ENCODE results near the gene TOMM6. TPM values are rescaled to one million over a fixed set of nuclear protein-coding genes. Genes with fewer than 3 reads are reported as not detected.

The TOMM6 gene
- total and polyA plus RNA-seq, 4 donors: 43.5 to 313 (median 204) TPM

DNA sequence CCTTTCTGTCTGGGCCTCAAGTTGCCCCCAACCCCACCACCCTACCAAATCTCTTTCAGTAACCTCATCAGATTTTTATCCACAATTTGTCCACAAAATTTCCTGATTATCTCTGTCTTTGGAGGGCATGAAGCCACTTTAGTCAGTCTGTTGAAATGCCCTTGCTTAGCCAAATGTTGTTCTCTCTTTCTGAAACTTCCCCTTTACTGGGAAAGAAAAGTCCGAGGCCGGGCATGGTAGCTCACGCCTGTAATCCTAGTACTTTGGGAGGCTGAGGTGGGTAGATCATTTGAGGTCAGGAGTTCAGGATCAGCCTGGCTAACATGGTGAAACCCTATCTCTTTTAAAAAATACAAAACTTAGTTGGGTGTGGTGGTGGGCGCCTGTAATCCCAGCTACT, 33.8 kb downstream of the TOMM6 start:
- no peaks in the 10 kb centered on the region for H3K36me3 ChIP-seq (ENCODE audit: control insufficient read depth in 4 of 4, insufficient read depth in 4 of 4, low read length in 4 of 4)
- WGBS, 2 donors: 57 to 80% methylated on average over 4 of the region's 4 CpGs
- H3K27ac ChIP-seq (ENCODE audit: low read depth in 1 of 2, low read length in 1 of 2): no peak overlapping the region
- no peak overlapping the region for H3K9ac ChIP-seq (ENCODE audit: insufficient read depth in 1 of 2, low read length in 2 of 2)
- H3K4me3 ChIP-seq: no peak overlapping the region
- H3K4me1 ChIP-seq (ENCODE audit: control insufficient read depth in 5 of 5, insufficient read depth in 5 of 5, low read length in 5 of 5): no peaks in the 10 kb centered on the region
- ATAC-seq (ENCODE audit: insufficient read depth, low FRiP score): no peak
- no peak for DNase-seq
- TF ChIP-seq CTCF (IDR thresholded peaks at IDR 0.05; ENCODE audit: control extremely low read depth, extremely low read depth): no peak
- no peaks in the 10 kb centered on the region for H3K27me3 ChIP-seq (ENCODE audit: control insufficient read depth in 3 of 3, insufficient read depth in 3 of 3, low read length in 2 of 3)
- no peaks in the 10 kb centered on the region for H3K9me3 ChIP-seq (ENCODE audit: control insufficient read depth in 4 of 4, insufficient read depth in 3 of 4, low read length in 3 of 4)

DNA sequence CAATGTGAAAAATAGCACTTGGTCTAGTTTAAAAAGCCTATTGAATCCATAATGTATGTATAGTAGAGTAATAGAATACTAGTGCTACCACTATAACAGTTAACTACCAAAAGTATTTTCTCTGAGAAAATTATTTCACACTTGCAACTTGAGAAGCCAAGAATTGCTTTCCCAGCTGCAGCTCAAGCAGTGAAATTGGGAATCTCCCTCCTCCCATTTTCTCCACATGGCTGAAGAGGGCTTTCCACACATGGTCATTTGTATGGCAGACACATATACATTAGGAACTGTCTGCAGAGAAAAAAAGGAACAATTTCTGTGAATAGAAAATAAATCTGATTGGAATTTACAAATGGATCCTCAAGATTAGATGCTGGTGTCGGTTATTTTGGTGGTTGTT, 34.5 kb downstream of the TOMM6 start:
- no peak overlapping the region for H3K9ac ChIP-seq (ENCODE audit: insufficient read depth in 1 of 2, low read length in 2 of 2)
- no peaks in the 10 kb centered on the region for H3K36me3 ChIP-seq (ENCODE audit: control insufficient read depth in 4 of 4, insufficient read depth in 4 of 4, low read length in 4 of 4)
- H3K4me3 ChIP-seq: no peak overlapping the region
- no peak for DNase-seq
- no peaks in the 10 kb centered on the region for H3K27me3 ChIP-seq (ENCODE audit: control insufficient read depth in 3 of 3, insufficient read depth in 3 of 3, low read length in 2 of 3)
- no peak for TF ChIP-seq CTCF (IDR thresholded peaks at IDR 0.05; ENCODE audit: control extremely low read depth, extremely low read depth)
- no peak for ATAC-seq (ENCODE audit: insufficient read depth, low FRiP score)
- no peaks in the 10 kb centered on the region for H3K9me3 ChIP-seq (ENCODE audit: control insufficient read depth in 4 of 4, insufficient read depth in 3 of 4, low read length in 3 of 4)
- H3K4me1 ChIP-seq (ENCODE audit: control insufficient read depth in 5 of 5, insufficient read depth in 5 of 5, low read length in 5 of 5): no peaks in the 10 kb centered on the region
- 98 to 100% methylated on average over 1 of the region's 1 CpG for WGBS, 2 donors
- H3K27ac ChIP-seq (ENCODE audit: low read depth in 1 of 2, low read length in 1 of 2): no peak overlapping the region

GRCh38 chr6:41823178-41823577, 35.7 kb downstream of the TOMM6 start:
- no peak overlapping the region for H3K27ac ChIP-seq (ENCODE audit: low read depth in 1 of 2, low read length in 1 of 2)
- H3K4me3 ChIP-seq: no peak overlapping the region
- H3K9me3 ChIP-seq (ENCODE audit: control insufficient read depth in 4 of 4, insufficient read depth in 3 of 4, low read length in 3 of 4): no peaks in the 10 kb centered on the region
- 94 to 100% methylated on average over 1 of the region's 1 CpG for WGBS, 2 donors
- DNase-seq (no peak), ATAC-seq (ENCODE audit: insufficient read depth, low FRiP score) (no peak)
- no peaks in the 10 kb centered on the region for H3K27me3 ChIP-seq (ENCODE audit: control insufficient read depth in 3 of 3, insufficient read depth in 3 of 3, low read length in 2 of 3)
- no peak overlapping the region for H3K9ac ChIP-seq (ENCODE audit: insufficient read depth in 1 of 2, low read length in 2 of 2)
- H3K36me3 ChIP-seq (ENCODE audit: control insufficient read depth in 4 of 4, insufficient read depth in 4 of 4, low read length in 4 of 4): no peaks in the 10 kb centered on the region
- no peak for TF ChIP-seq CTCF (IDR thresholded peaks at IDR 0.05; ENCODE audit: control extremely low read depth, extremely low read depth)
- H3K4me1 ChIP-seq (ENCODE audit: control insufficient read depth in 5 of 5, insufficient read depth in 5 of 5, low read length in 5 of 5): no peaks in the 10 kb centered on the region

All from lung (tissue), 12 donors.